Uterus (tissue), 2 donors: ENCODE measurements around the gene ZNF644.
"Not testable (repeated sequence)": the region's sequence is repeated elsewhere in the genome, so short reads cannot be mapped to it uniquely, and the experiment has no call there.

Source experiments
- POLR2A ChIP-seq, 2 donors: fragments of 450-650 bp; IDR thresholded peaks; one replicate each; pipeline ENCODE4 v1.6.1; 2016; ENCODE audit warnings: antibody characterized with exemption in 2 of 2, mild to moderate bottlenecking in 1 of 2, moderate library complexity in 1 of 2
- TF ChIP-seq, protein P1 (sequence below), 4 experiments: fragments of 200-600 bp in 2 of 4; fragments of 450-650 bp in 2 of 4; sonication (generic) in 2 of 4; IDR thresholded peaks; one replicate each; pipeline ENCODE4 v1.5.1; 2016 to 2019; ENCODE audit warnings: antibody characterized with exemption in 4 of 4, mild to moderate bottlenecking in 2 of 4, moderate library complexity in 1 of 4

DNA sequence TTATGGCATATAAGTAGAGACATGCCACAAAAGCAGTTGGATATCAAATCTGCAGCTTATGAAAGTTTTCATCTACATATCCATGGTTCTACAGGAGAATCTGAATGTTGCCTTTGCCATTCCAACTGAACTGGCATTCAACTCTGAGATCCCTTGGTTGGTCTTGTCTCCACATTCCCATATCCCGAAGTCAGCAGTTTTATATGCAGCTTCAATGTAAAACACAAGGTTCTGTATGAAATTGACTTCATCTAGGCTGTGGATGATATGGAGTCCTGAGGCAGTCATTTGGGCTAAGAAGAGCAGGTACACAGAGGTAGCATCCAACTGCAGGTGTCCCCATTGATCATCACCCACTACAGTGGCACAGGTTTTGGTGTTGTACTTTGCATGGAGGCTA lies 129.0 kb downstream of the ZNF644 start:
- TF ChIP-seq, protein P1, sequence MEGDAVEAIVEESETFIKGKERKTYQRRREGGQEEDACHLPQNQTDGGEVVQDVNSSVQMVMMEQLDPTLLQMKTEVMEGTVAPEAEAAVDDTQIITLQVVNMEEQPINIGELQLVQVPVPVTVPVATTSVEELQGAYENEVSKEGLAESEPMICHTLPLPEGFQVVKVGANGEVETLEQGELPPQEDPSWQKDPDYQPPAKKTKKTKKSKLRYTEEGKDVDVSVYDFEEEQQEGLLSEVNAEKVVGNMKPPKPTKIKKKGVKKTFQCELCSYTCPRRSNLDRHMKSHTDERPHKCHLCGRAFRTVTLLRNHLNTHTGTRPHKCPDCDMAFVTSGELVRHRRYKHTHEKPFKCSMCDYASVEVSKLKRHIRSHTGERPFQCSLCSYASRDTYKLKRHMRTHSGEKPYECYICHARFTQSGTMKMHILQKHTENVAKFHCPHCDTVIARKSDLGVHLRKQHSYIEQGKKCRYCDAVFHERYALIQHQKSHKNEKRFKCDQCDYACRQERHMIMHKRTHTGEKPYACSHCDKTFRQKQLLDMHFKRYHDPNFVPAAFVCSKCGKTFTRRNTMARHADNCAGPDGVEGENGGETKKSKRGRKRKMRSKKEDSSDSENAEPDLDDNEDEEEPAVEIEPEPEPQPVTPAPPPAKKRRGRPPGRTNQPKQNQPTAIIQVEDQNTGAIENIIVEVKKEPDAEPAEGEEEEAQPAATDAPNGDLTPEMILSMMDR (IDR thresholded peaks at IDR 0.05) = not testable (repeated sequence)
- TF ChIP-seq POLR2A (IDR thresholded peaks at IDR 0.05) = not testable (repeated sequence)
